Body of pancreas (tissue), 4 donors: Measurements from ENCODE around the gene BRPF3. TPM values are rescaled to one million over a fixed set of nuclear protein-coding genes. Genes with fewer than 3 reads are reported as not detected.

ENCODE experiments used
- ATAC-seq: fragments of 150-250 bp; one replicate; pipeline ENCODE4 v1.9.1; 2016
- DNase-seq, 4 donors: peaks; one replicate each; pipeline ENCODE4 v3.0.0-alpha.2; 2019
- H3K27ac ChIP-seq, 4 donors: fragments of 200-600 bp; sonication (generic); 1 replicate in 3 of 4; 2 replicates in 1 of 4; pipeline versions ENCODE4 v1.5.1 to v1.6.1; 2016 to 2019; ENCODE audit warnings: mild to moderate bottlenecking in 1 of 4, mixed read lengths in 1 of 4, moderate library complexity in 1 of 4
- H3K27me3 ChIP-seq, 2 donors: fragments of 200-600 bp; sonication (generic); one replicate each; pipeline ENCODE4 v1.6.0; 2016; ENCODE audit warnings: mild to moderate bottlenecking in 1 of 2
- H3K36me3 ChIP-seq, 2 donors: fragments of 200-600 bp; sonication (generic); replicated peaks in 1 of 2; 2 replicates each; pipeline ENCODE4 v1.5.1; 2016; ENCODE audit warnings: low read depth in 2 of 2; ENCODE audit not compliant: insufficient read depth in 1 of 2
- H3K4me1 ChIP-seq: fragments of 200-600 bp; sonication (generic); one replicate; pipeline ENCODE4 v1.6.0; 2016
- H3K4me3 ChIP-seq, 2 donors: fragments of 200-600 bp; sonication (generic); 1 replicate in 1 of 2; 2 replicates in 1 of 2; pipeline ENCODE4 v1.5.1; 2016 to 2019
- H3K9me3 ChIP-seq, 3 donors: fragments of 200-600 bp; sonication (generic); 1 replicate in 2 of 3; 2 replicates in 1 of 3; pipeline ENCODE4 v1.5.1; 2016
- POLR2A ChIP-seq, 3 donors: fragments of 450-650 bp; IDR thresholded peaks; one replicate each; pipeline ENCODE4 v1.6.1; 2016; ENCODE audit warnings: antibody characterized with exemption in 3 of 3, mild to moderate bottlenecking in 2 of 3
- WGBS, 2 donors: methylation state at CpG; one replicate each; pipeline ENCODE4 v1.1.5; 2017; 5-methylcytosine and 5-hydroxymethylcytosine counted together
- intact Hi-C: fragments of 100-400 bp; cut with DNase I; formaldehyde crosslinking; loops from one replicate; pipeline ENCODE4 v1.15.1; 2023
- total RNA-seq, 2 donors: library from RNA; depleted of rRNA; stranded (reverse); fragments of >200 nt; gene quantifications; one replicate each; pipeline ENCODE4 v1.1.0, GENCODE V29; 2016
- TF ChIP-seq, protein P1 (sequence below), 7 experiments: fragments of 450-650 bp in 4 of 7; fragments of 200-600 bp in 3 of 7; sonication (generic) in 3 of 7; IDR thresholded peaks; one replicate each; pipeline ENCODE4 v1.5.1; 2016 to 2019; ENCODE audit warnings: antibody characterized with exemption in 7 of 7

Gene BRPF3
- total RNA-seq, 2 donors from 2014 or later = 24.9 to 27.0 TPM

DNA sequence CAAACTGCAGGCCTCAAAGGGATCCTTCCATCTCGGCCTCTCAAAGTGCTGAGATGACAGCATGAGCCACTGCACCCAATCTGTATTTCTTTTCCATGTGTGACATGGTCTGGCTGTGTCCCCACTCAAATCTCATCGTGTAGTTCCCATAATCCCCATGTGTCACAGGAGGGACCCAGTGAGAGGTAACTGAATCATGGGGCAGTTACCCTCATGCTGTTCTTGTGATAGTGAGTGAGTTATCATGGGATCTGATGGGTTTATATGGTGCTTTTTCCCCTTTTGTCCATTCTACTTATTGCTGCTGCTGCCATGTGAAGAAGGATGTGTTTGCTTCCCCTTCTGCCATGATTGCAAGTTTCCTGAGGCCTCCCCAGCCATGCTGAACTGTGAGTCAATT is 10.3 kb upstream of the BRPF3 start:
- TF ChIP-seq, protein P1, sequence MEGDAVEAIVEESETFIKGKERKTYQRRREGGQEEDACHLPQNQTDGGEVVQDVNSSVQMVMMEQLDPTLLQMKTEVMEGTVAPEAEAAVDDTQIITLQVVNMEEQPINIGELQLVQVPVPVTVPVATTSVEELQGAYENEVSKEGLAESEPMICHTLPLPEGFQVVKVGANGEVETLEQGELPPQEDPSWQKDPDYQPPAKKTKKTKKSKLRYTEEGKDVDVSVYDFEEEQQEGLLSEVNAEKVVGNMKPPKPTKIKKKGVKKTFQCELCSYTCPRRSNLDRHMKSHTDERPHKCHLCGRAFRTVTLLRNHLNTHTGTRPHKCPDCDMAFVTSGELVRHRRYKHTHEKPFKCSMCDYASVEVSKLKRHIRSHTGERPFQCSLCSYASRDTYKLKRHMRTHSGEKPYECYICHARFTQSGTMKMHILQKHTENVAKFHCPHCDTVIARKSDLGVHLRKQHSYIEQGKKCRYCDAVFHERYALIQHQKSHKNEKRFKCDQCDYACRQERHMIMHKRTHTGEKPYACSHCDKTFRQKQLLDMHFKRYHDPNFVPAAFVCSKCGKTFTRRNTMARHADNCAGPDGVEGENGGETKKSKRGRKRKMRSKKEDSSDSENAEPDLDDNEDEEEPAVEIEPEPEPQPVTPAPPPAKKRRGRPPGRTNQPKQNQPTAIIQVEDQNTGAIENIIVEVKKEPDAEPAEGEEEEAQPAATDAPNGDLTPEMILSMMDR (IDR thresholded peaks at IDR 0.05) = no peak
- TF ChIP-seq POLR2A (IDR thresholded peaks at IDR 0.05) = no peak
- 87 to 90% methylated on average over 2 of the region's 2 CpGs for WGBS, 2 donors
- ATAC-seq (no peak), DNase-seq (no peak)
- Histone ChIP-seq H3K27ac (no peak overlapping the region), H3K36me3 (no peaks in the 10 kb centered on the region), H3K4me1 (no peaks in the 10 kb centered on the region), H3K27me3 (no peaks in the 10 kb centered on the region), H3K9me3 (no peaks in the 10 kb centered on the region), H3K4me3 (no peak overlapping the region)
- intact Hi-C loops = no loop called here

GRCh38 chr6:36187446-36187845 is 9.1 kb upstream of the BRPF3 start:
- Histone ChIP-seq H3K27ac (no peak overlapping the region), H3K4me3 (no peak overlapping the region), H3K36me3 (no peaks in the 10 kb centered on the region), H3K4me1 (no peaks in the 10 kb centered on the region), H3K27me3 (no peaks in the 10 kb centered on the region), H3K9me3 (no peaks in the 10 kb centered on the region)
- DNase-seq (no peak), ATAC-seq (no peak)
- intact Hi-C loops = no loop called here
- 76 to 84% methylated on average over 2 of the region's 2 CpGs for WGBS, 2 donors
- TF ChIP-seq, protein P1 (IDR thresholded peaks at IDR 0.05) = no peak
- TF ChIP-seq POLR2A (IDR thresholded peaks at IDR 0.05) = no peak

- Histone ChIP-seq H3K4me3 (peak overlapping the region in 1 of 2 donors; percentile 21), H3K9me3 (no peaks in the 10 kb centered on the region), H3K4me1 (peaks cover 10% of the 10 kb centered on the region), H3K36me3 (peaks cover 0 to 2% of the 10 kb centered on the region in 2 donors), H3K27ac (peak overlapping the region; percentile 92 to 99 (median 98)), H3K27me3 (no peaks in the 10 kb centered on the region)
- DNase-seq (no peak), ATAC-seq (no peak)
- no peak for TF ChIP-seq POLR2A (IDR thresholded peaks at IDR 0.05)
- TF ChIP-seq, protein P1 (IDR thresholded peaks at IDR 0.05) = no peak
- WGBS, 2 donors = 10 to 12% methylated on average over 8 of the region's 8 CpGs
- intact Hi-C loops = loop anchor here (10.0 kb wide), 1 partner anchor 71 kb away; no protein-coding TSS in a partner anchor
These were observed 952 bp upstream of the BRPF3 start for GRCh38 chr6:36195471-36196112.

GRCh38 chr6:36196880-36197548 is 470 bp downstream of the BRPF3 start:
- no peaks in the 10 kb centered on the region for H3K9me3 ChIP-seq
- H3K27me3 ChIP-seq = no peaks in the 10 kb centered on the region
- H3K4me1 ChIP-seq = peaks cover 10% of the 10 kb centered on the region
- H3K4me3 ChIP-seq = peak overlapping the region; percentile 66 to 82
- peak overlapping the region; percentile 92 to 99 (median 98) for H3K27ac ChIP-seq
- H3K36me3 ChIP-seq = peaks cover 0 to 8% of the 10 kb centered on the region in 2 donors
- DNase-seq (peak; percentile 99 to 100 (median 99)), ATAC-seq (peak; percentile 91)
- WGBS, 2 donors = 0 to 1% methylated on average over 28 to 55 of the region's 58 CpGs
- TF ChIP-seq, protein P1 (IDR thresholded peaks at IDR 0.05) = no peak
- peak; percentile 21 to 82 (median 76) for TF ChIP-seq POLR2A (IDR thresholded peaks at IDR 0.05)
- intact Hi-C loops = loop anchor here (10.0 kb wide), 1 partner anchor 72 kb away; no protein-coding TSS in a partner anchor
